Endothelial cell of umbilical vein (primary cell): ENCODE measurements around the gene SH3RF1. TPM values are rescaled to one million over a fixed set of nuclear protein-coding genes. Genes with fewer than 3 reads are reported as not detected.

Experiments
- BruUV-seq: library from RNA; stranded (reverse); fragments of 400-500 nt; replicated peaks from 2 replicates; lab custom pipeline; 2021; lab: Mats Ljungman, UMichigan
- CTCF ChIA-PET: fragments of 300-600, 350-600 bp; sonication (Branson Sonifier 250); formaldehyde crosslinking; loops from one replicate; lab custom pipeline; 2021; ENCODE audit warnings: antibody characterized with exemption, inconsistent platforms; lab: Charles Lee
- POLR2A ChIA-PET: fragments of 300-600, 350-600 bp; sonication (Branson Sonifier 250); formaldehyde crosslinking; loops from one replicate; lab custom pipeline; 2021; ENCODE audit warnings: antibody characterized with exemption, inconsistent platforms; lab: Charles Lee
- DNase-seq: peaks from one replicate; pipeline ENCODE4 v3.0.0-alpha.2; 2011; ENCODE audit warnings: low read depth, low spot score
- FAIRE-seq: peaks from 2 replicates; lab custom pipeline; 2011; peaks lifted over from hg19 to GRCh38; lab: Jason Lieb, UNC
- H2AFZ ChIP-seq: 2 replicates; pipeline ENCODE4 v1.6.0; 2012; ENCODE audit warnings: low read depth, low read length, control low read depth, inconsistent platforms
- H3K27ac ChIP-seq: 2 replicates; pipeline ENCODE4 v1.5.1; 2011; ENCODE audit warnings: low read depth, mild to moderate bottlenecking, control low read depth, low read length, moderate library complexity; ENCODE audit not compliant: insufficient read depth
- H3K27me3 ChIP-seq, 2 experiments: 2 replicates each; pipeline versions ENCODE4 v1.6.0 to v1.6.1; 2011; ENCODE audit warnings: low read length in 2 of 2, mixed read lengths in 1 of 2; ENCODE audit not compliant: control insufficient read depth in 2 of 2, insufficient read depth in 2 of 2
- H3K36me3 ChIP-seq, 2 experiments: 2 replicates in 1 of 2; 3 replicates in 1 of 2; pipeline ENCODE4 v1.5.1; 2011; ENCODE audit warnings: low read length in 2 of 2, mild to moderate bottlenecking in 1 of 2, moderate library complexity in 1 of 2; ENCODE audit not compliant: control insufficient read depth in 2 of 2, insufficient read depth in 2 of 2; ENCODE audit errors: extremely low read depth in 1 of 2
- H3K4me1 ChIP-seq: 3 replicates; pipeline ENCODE4 v1.5.1; 2011; ENCODE audit warnings: mild to moderate bottlenecking, low read length; ENCODE audit not compliant: control insufficient read depth, insufficient read depth; ENCODE audit errors: extremely low read depth
- H3K4me2 ChIP-seq: 2 replicates; pipeline ENCODE4 v1.6.1; 2011; ENCODE audit warnings: low read length, control low read depth, mixed read lengths; ENCODE audit not compliant: insufficient read depth
- H3K4me3 ChIP-seq, 3 experiments: fragments of 200-600 bp in 1 of 3; sonication (generic), shearing (Covaris generic) in 1 of 3; replicated peaks in 1 of 3; 2 replicates each; pipeline ENCODE4 v1.5.1; 2011 to 2016; ENCODE audit warnings: control low read depth in 3 of 3, low read length in 3 of 3, mild to moderate bottlenecking in 2 of 3, inconsistent platforms in 1 of 3, low read depth in 1 of 3, moderate library complexity in 1 of 3; ENCODE audit not compliant: insufficient read depth in 1 of 3
- H3K79me2 ChIP-seq: 2 replicates; pipeline ENCODE4 v1.6.0; 2012; ENCODE audit warnings: low read length, inconsistent platforms; ENCODE audit not compliant: control insufficient read depth, insufficient read depth
- H3K9ac ChIP-seq: replicated peaks from 2 replicates; pipeline ENCODE3; 2011; ENCODE audit warnings: low read length, control low read depth; ENCODE audit not compliant: insufficient read depth; ENCODE audit errors: extremely low read depth
- H3K9me1 ChIP-seq: replicated peaks from 3 replicates; pipeline ENCODE4 v1.6.0; 2011; ENCODE audit warnings: mild to moderate bottlenecking, low read length; ENCODE audit not compliant: control insufficient read depth, insufficient read depth; ENCODE audit errors: extremely low read depth
- H3K9me3 ChIP-seq: replicated peaks from 2 replicates; pipeline ENCODE4 v1.5.1; 2012; ENCODE audit warnings: low read length, inconsistent platforms; ENCODE audit not compliant: control insufficient read depth, insufficient read depth
- H4K20me1 ChIP-seq: replicated peaks from 2 replicates; pipeline ENCODE3; 2011; ENCODE audit warnings: mild to moderate bottlenecking, low read length; ENCODE audit not compliant: control insufficient read depth, insufficient read depth; ENCODE audit errors: extremely low read depth
- EZH2 ChIP-seq: IDR thresholded peaks from 2 replicates; pipeline ENCODE4 v1.6.1; 2012; ENCODE audit warnings: borderline replicate concordance, low read depth, mild to moderate bottlenecking, moderate library complexity, low read length, inconsistent platforms; ENCODE audit not compliant: severe bottlenecking
- FOS ChIP-seq: IDR thresholded peaks from 2 replicates; pipeline ENCODE4 v1.6.1; 2011; ENCODE audit warnings: mild to moderate bottlenecking, low read length, moderate library complexity, borderline replicate concordance; ENCODE audit not compliant: insufficient read depth
- GATA2 ChIP-seq: IDR thresholded peaks from 2 replicates; pipeline ENCODE4 v1.7.0; 2011; ENCODE audit warnings: low read depth, mild to moderate bottlenecking, moderate library complexity, mixed read lengths, low read length; ENCODE audit not compliant: insufficient read length, insufficient read depth
- JUN ChIP-seq: IDR thresholded peaks from 2 replicates; pipeline ENCODE4 v1.6.1; 2011; ENCODE audit warnings: borderline replicate concordance, low read depth; ENCODE audit not compliant: insufficient read length, insufficient read depth
- MYC ChIP-seq: IDR thresholded peaks from one replicate; pipeline ENCODE4 v1.6.1; 2011; ENCODE audit warnings: mild to moderate bottlenecking, low read depth, low read length
- POLR2A ChIP-seq: IDR thresholded peaks from 2 replicates; pipeline ENCODE4 v1.6.1; 2012; ENCODE audit warnings: low read depth, mild to moderate bottlenecking, control low read depth, low read length
- POLR2AphosphoS5 ChIP-seq: IDR thresholded peaks from 2 replicates; pipeline ENCODE4 v1.6.1; 2012; ENCODE audit warnings: low read depth, mild to moderate bottlenecking, control low read depth, low read length, moderate library complexity; ENCODE audit not compliant: insufficient read depth
- dilution Hi-C: fragments of 300-500 bp; cut with MboI; formaldehyde crosslinking; loops from one replicate; pipeline ENCODE4 v1.15.0; 2019; ENCODE audit warnings: low sequenced_read_pairs; ENCODE audit not compliant: extremely low pct_ligation_motif_present
- intact Hi-C: fragments of 100-400 bp; cut with micrococcal nuclease; formaldehyde crosslinking; loops from one replicate; pipeline ENCODE4 v1.10.0; 2022
- polyA plus RNA-seq, 4 experiments: library from polyadenylated mRNA; depleted of rRNA in 3 of 4; stranded (reverse) in 3 of 4; unstranded in 1 of 4; fragments of >200 nt; gene quantifications; 2 replicates each; pipeline versions ENCODE4 v1.2.1 to v1.2.3, GENCODE V29; 2011 to 2012; ENCODE audit warnings: missing spikeins in 1 of 4
- total RNA-seq: library from RNA; stranded (reverse); gene quantifications from 2 replicates; pipeline ENCODE4 v1.2.3, GENCODE V29; 2021
- TF ChIP-seq, protein P1 (sequence below), 2 donors: IDR thresholded peaks; 1 replicate in 1 of 2; 2 replicates in 1 of 2; pipeline ENCODE4 v1.5.1; 2011; ENCODE audit warnings: low read length in 2 of 2, mild to moderate bottlenecking in 2 of 2, moderate library complexity in 2 of 2, control low read depth in 1 of 2, inconsistent platforms in 1 of 2, low read depth in 1 of 2; ENCODE audit not compliant: insufficient read depth in 1 of 2; ENCODE audit errors: extremely low read depth in 1 of 2
- TF ChIP-seq, protein P2 (sequence below): IDR thresholded peaks from 2 replicates; pipeline ENCODE4 v1.6.1; 2011; ENCODE audit not compliant: insufficient read depth, insufficient read length

Gene SH3RF1
- total and polyA plus RNA-seq, 2 donors (not counting 3 experiments of a cell fraction or from before 2014, with no cell fraction given): 16.2 to 24.9 TPM

DNA sequence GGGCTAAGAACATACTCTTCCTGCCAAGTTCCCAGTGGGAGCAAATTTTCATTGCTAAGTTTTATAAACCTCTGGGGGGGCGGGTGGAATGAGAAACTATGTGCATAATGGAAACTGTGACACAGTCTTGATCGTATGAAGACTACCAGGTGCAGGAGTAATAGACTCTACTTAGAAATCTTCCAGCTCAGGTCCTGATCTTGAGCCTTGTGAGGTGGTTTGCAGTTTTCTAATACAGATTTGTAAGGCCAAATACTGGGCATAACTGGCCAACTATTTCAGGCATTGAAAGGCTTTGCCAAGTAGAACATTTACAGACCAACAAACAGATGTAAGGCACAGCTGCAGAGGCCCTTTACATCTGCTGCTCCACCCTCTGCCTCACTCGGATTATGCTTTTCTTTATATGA, 171.0 kb downstream of the SH3RF1 start:
- Histone ChIP-seq H3K9me3 (no peaks in the 10 kb centered on the region), H3K27ac (peak overlapping the region; percentile 30), H3K27me3 (no peaks in the 10 kb centered on the region), H3K79me2 (peaks cover 15% of the 10 kb centered on the region), H3K4me3 (no peak overlapping the region), H3K4me1 (peaks cover 36% of the 10 kb centered on the region), H3K9ac (no peak overlapping the region), H3K36me3 (peaks cover 11 to 14% of the 10 kb centered on the region in 2 experiments), H2AFZ (no peak overlapping the region), H4K20me1 (no peaks in the 10 kb centered on the region), H3K9me1 (no peaks in the 10 kb centered on the region), H3K4me2 (peak overlapping the region; percentile 18)
- dilution Hi-C loops: no loop called here
- DNase-seq: peak; percentile 42
- intact Hi-C loops: loop anchor here (2.0 kb wide), 2 partner anchors 19 to 49 kb away; no protein-coding TSS in a partner anchor
- ChIA-PET CTCF (interaction anchor here (1.3 to 2.7 kb wide), 6 partner anchors 9 to 74 kb away, joined by 3 to 14 read pairs (median 5); no protein-coding TSS in a partner anchor), POLR2A (interaction anchor here (0.5 kb wide), 1 partner anchor 59 kb away, joined by 4 read pairs; no protein-coding TSS in a partner anchor)
- TF ChIP-seq POLR2A: no peak
- TF ChIP-seq EZH2: no peak
- no peak for TF ChIP-seq FOS
- TF ChIP-seq, protein P1, sequence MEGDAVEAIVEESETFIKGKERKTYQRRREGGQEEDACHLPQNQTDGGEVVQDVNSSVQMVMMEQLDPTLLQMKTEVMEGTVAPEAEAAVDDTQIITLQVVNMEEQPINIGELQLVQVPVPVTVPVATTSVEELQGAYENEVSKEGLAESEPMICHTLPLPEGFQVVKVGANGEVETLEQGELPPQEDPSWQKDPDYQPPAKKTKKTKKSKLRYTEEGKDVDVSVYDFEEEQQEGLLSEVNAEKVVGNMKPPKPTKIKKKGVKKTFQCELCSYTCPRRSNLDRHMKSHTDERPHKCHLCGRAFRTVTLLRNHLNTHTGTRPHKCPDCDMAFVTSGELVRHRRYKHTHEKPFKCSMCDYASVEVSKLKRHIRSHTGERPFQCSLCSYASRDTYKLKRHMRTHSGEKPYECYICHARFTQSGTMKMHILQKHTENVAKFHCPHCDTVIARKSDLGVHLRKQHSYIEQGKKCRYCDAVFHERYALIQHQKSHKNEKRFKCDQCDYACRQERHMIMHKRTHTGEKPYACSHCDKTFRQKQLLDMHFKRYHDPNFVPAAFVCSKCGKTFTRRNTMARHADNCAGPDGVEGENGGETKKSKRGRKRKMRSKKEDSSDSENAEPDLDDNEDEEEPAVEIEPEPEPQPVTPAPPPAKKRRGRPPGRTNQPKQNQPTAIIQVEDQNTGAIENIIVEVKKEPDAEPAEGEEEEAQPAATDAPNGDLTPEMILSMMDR (IDR thresholded peaks at IDR 0.05; ENCODE audit: extremely low read depth in 1 of 2, insufficient read depth in 1 of 2, low read depth in 1 of 2, low read length in 2 of 2): no peak
- TF ChIP-seq GATA2: no peak
- no peak for TF ChIP-seq MYC
- TF ChIP-seq POLR2AphosphoS5: no peak
- TF ChIP-seq, protein P2, sequence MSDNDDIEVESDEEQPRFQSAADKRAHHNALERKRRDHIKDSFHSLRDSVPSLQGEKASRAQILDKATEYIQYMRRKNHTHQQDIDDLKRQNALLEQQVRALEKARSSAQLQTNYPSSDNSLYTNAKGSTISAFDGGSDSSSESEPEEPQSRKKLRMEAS: no peak
- no peak for TF ChIP-seq JUN
- BruUV-seq: no TSS peak
- no peak for FAIRE-seq
